ENCODE data around the gene MARCHF2. TPM values are rescaled to one million over a fixed set of nuclear protein-coding genes. Genes with fewer than 3 reads are reported as not detected.

MARCHF2 gene
- total and polyA plus RNA-seq, 2 donors (not counting 3 experiments of a cell fraction or from before 2014, with no cell fraction given), result 43.5 to 91.9 TPM

DNA sequence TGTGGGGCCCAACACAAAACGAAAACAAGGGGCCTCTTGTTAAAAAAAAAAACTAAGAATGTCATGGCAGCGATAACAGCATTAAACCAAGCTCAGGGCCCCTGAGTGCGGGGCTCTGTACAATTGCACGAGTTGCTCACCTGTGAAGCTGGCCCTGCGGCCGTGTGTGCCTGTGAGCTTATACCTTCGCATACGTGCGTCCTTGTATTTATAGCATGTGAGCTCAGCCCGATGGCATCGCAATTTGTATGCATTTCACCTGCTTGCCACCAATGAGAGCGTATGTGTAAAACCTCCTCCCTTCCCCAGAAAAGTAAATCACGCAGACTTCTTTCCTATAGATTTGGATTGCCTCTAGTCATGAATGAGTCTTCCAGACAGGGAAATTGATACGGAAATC lies 48.8 kb downstream of the MARCHF2 start:
- BruUV-seq (replicated peaks), result no TSS peak

More for the DNA sequence above, 48.8 kb downstream of the MARCHF2 start:
- H3K4me2 ChIP-seq (ENCODE audit: insufficient read depth, low read length), result no peak overlapping the region
- H3K9me1 ChIP-seq (replicated peaks; ENCODE audit: control insufficient read depth, extremely low read depth, insufficient read depth, low read length), result no peaks in the 10 kb centered on the region
- H3K4me3 ChIP-seq (replicated peaks in 1 of 3; ENCODE audit: insufficient read depth in 1 of 3, low read depth in 1 of 3, low read length in 3 of 3), result no peak overlapping the region
- DNase-seq (ENCODE audit: low read depth, low spot score), result no peak
- ChIA-PET CTCF (interaction anchor here (1.0 to 1.9 kb wide), 2 partner anchors 9 to 108 kb away, joined by 3 to 14 read pairs; no protein-coding TSS in a partner anchor), POLR2A (no interaction called here)
- no peaks in the 10 kb centered on the region for H3K9me3 ChIP-seq (replicated peaks; ENCODE audit: control insufficient read depth, insufficient read depth, low read length)
- peaks cover 30% of the 10 kb centered on the region for H3K4me1 ChIP-seq (ENCODE audit: control insufficient read depth, extremely low read depth, insufficient read depth, low read length)
- intact Hi-C loops (cut with micrococcal nuclease), result no loop called here
- H3K27ac ChIP-seq (ENCODE audit: insufficient read depth, low read depth, low read length), result no peak overlapping the region
- no peaks in the 10 kb centered on the region for H3K27me3 ChIP-seq (ENCODE audit: control insufficient read depth in 2 of 2, insufficient read depth in 2 of 2, low read length in 2 of 2)
- H4K20me1 ChIP-seq (replicated peaks; ENCODE audit: control insufficient read depth, extremely low read depth, insufficient read depth, low read length), result peaks cover 48% of the 10 kb centered on the region
- H3K79me2 ChIP-seq (ENCODE audit: control insufficient read depth, insufficient read depth, low read length), result peaks cover 92% of the 10 kb centered on the region
- H3K36me3 ChIP-seq (ENCODE audit: control insufficient read depth in 2 of 2, extremely low read depth in 1 of 2, insufficient read depth in 2 of 2, low read length in 2 of 2), result peaks cover 27 to 34% of the 10 kb centered on the region in 2 experiments
- no peak for FAIRE-seq
- TF ChIP-seq CTCF (IDR thresholded peaks at IDR 0.05; ENCODE audit: extremely low read depth in 1 of 2, insufficient read depth in 1 of 2, low read depth in 1 of 2, low read length in 2 of 2), result no peak
- no peak for TF ChIP-seq POLR2A (IDR thresholded peaks at IDR 0.05; ENCODE audit: low read depth, low read length)
- no peak for TF ChIP-seq EZH2 (IDR thresholded peaks at IDR 0.05; ENCODE audit: borderline replicate concordance, low read depth, low read length, severe bottlenecking)
- no peak for TF ChIP-seq FOS (IDR thresholded peaks at IDR 0.05; ENCODE audit: borderline replicate concordance, insufficient read depth, low read length)
- no peak overlapping the region for H3K9ac ChIP-seq (replicated peaks; ENCODE audit: extremely low read depth, insufficient read depth, low read length)
- H2AFZ ChIP-seq (ENCODE audit: low read depth, low read length), result no peak overlapping the region
- dilution Hi-C loops (cut with MboI; ENCODE audit: extremely low pct_ligation_motif_present, low sequenced_read_pairs), result no loop called here
